HG03558 (cell line): Measurements from ENCODE around the gene VCP.

Experiments used
- ATAC-seq: cut with Tn5 transposase; IDR thresholded peaks from one replicate; pipeline ENCODE4 v1.9.1; 2021; ENCODE audit warnings: moderate number of reproducible peaks; ENCODE audit not compliant: unreplicated experiment; ENCODE audit errors: extremely low read depth

Gene VCP

GRCh38 chr9:35070823-35071813, 1.3 kb downstream of the VCP start:
- no peak for ATAC-seq

GRCh38 chr9:35069020-35069419, 3.4 kb downstream of the VCP start:
- ATAC-seq: no peak

- ATAC-seq: no peak
These were observed 5.4 kb downstream of the VCP start for GRCh38 chr9:35067056-35067455.

GRCh38 chr9:35060548-35061207, 11.7 kb downstream of the VCP start:
- no peak for ATAC-seq

GRCh38 chr9:35059438-35059837, 13.0 kb downstream of the VCP start:
- no peak for ATAC-seq

- no peak for ATAC-seq
These were observed 15.2 kb downstream of the VCP start for GRCh38 chr9:35057271-35057620.

- no peak for ATAC-seq
These were observed 15.7 kb downstream of the VCP start for GRCh38 chr9:35056571-35057270.

GRCh38 chr9:35054871-35055644, 17.4 kb downstream of the VCP start:
- no peak for ATAC-seq

- ATAC-seq: no peak
These were observed 18.1 kb downstream of the VCP start for GRCh38 chr9:35054185-35054835.

- no peak for ATAC-seq
These were observed 21.1 kb downstream of the VCP start for GRCh38 chr9:35051069-35051967.

GRCh38 chr9:35048511-35048910, 23.9 kb downstream of the VCP start:
- ATAC-seq: no peak

GRCh38 chr9:35044071-35044470, 28.4 kb downstream of the VCP start:
- no peak for ATAC-seq

GRCh38 chr9:35042891-35043545, 29.4 kb downstream of the VCP start:
- no peak for ATAC-seq

GRCh38 chr9:35042081-35042604, 30.3 kb downstream of the VCP start:
- ATAC-seq: no peak

GRCh38 chr9:35035851-35036701, 36.3 kb downstream of the VCP start:
- ATAC-seq: no peak

- ATAC-seq: no peak
These were observed 39.3 kb downstream of the VCP start for GRCh38 chr9:35033101-35033500.

- ATAC-seq: no peak
These were observed 42.6 kb downstream of the VCP start for GRCh38 chr9:35029852-35030251.
